Myocyte (in vitro differentiated cells): ENCODE measurements around the gene HNRNPL. TPM values are rescaled to one million over a fixed set of nuclear protein-coding genes. Genes with fewer than 3 reads are reported as not detected.
"Not testable (repeated sequence)": the region's sequence is repeated elsewhere in the genome, so short reads cannot be mapped to it uniquely, and the experiment has no call there.

Experiments used
- DNase-seq: peaks from one replicate; pipeline ENCODE4 v3.0.0-alpha.2; 2012; ENCODE audit warnings: low read depth
- polyA plus RNA-seq: library from polyadenylated mRNA; unstranded; fragments of >200 nt; gene quantifications from one replicate; pipeline ENCODE4 v1.2.1, GENCODE V29; 2012; ENCODE audit warnings: missing spikeins
- total RNA-seq: library from RNA; depleted of rRNA; stranded (reverse); fragments of >200 nt; gene quantifications from 2 replicates; pipeline ENCODE4 v1.2.3, GENCODE V29; 2014

HNRNPL gene
- 218 and 220 TPM in 2 replicates for total RNA-seq
- 213 TPM for polyA plus RNA-seq

GRCh38 chr19:38849860-38850435 lies at the start of gene HNRNPL:
Gene HNRNPL, minus strand, starts transcription at chr19:38849986. Its CDS starts 20 bp downstream, at chr19:38849966.
- peak; percentile 100 for DNase-seq

GRCh38 chr19:38898788-38899446 lies 49.1 kb upstream of the HNRNPL start:
- no peak for DNase-seq

- no peak for DNase-seq
Measured at GRCh38 chr19:38894968-38895367, 45.2 kb upstream of the HNRNPL start.

DNA sequence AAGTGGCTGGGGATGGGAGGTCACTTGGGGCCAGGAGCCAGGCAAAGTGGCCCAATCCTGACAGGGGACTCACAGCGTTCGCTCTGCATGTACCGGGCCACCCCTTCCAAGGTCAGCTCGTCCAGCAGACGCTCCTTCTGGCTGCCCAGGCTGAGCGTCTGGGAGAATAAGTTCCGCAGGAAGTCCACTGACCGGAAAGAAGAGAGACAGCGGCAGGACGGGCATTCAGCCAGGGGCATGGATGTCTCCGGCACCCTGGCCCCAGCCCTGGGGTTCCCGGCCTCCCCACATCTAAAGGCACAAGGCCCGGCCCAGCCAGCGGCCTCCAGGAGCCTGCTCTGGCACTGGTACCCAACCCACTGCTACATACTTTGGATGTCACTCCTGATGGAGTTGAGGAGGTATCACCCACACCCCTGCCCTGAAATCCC lies 43.6 kb upstream of the HNRNPL start:
- no peak for DNase-seq

DNA sequence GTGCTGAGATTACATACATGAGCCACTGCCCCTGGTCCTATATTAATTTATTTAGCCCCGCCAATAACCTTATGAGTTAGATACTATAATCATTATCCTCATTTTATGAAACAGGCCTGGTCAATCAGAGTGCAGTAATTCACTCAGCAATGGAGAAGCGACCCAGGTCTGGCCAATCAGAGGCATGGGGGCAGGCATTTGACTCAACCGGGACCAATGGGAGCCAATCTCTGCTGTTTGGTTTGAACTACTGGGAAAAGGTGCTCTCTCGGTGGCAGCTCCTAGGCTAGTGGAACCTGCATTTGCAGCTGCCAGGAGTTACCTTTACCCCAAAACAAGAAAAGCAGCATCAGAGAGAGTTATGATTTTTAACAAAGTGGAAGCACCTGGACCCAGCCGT lies 43.1 kb upstream of the HNRNPL start:
- no peak for DNase-seq

DNA sequence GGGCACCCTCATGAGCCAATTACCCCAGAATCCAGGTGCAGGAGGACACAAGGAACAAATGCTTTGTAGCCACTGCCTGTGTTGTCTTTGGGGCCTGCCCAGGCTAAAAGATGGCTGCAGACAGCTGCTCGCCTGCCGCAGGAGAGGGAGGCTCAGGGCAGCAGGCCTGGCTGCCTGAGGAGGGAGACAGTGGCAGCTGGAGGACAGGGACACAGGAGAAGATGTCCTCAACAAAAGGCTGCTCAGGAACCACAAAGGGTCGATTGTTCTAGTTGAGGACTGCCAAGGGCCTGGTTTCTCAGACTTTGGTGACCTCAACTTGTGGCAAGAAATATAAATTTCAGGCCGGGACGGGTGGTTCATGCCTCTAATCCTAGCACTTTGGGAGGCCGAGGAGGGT lies 42.0 kb upstream of the HNRNPL start:
- peak; percentile 96 for DNase-seq

DNA sequence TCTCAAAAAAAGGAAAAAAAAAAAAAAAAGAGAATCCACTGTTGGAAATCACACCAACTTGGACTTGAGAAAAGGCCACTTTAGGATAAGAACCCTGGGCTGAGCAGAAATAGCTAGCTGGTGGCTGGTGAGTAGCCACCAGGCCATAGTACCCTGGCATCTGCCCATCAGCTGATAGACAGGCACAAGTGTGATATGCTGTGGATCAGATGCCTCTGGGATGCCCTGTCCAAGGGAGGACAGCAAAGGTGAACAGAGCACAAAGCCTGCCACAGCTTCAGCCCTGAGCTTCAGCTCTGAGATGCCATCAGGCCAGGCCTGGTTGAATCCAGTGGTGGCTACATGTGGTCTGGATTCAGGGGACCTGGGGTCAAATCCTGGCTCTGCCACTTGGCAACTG lies 40.9 kb upstream of the HNRNPL start:
- DNase-seq = peak; percentile 97

DNA sequence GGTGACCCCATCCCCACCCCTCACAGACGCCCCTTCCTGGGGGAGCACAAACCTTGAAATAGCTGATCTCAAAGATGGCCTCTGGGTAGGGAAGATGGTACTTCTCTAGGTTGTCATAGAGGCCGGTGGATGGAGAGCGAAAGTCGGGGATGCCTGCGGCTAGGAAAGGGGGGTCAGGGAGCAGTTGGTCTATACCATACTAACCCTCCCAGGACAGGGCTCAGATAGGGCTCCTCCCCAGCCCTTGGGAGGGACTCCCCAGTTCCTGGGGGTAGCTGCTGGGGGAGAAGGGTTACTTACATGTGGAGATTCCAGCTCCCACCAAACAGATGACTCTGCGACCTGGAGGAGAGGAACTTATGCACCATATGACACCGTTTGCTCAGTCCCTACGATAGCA lies 40.0 kb upstream of the HNRNPL start:
- no peak for DNase-seq

DNA sequence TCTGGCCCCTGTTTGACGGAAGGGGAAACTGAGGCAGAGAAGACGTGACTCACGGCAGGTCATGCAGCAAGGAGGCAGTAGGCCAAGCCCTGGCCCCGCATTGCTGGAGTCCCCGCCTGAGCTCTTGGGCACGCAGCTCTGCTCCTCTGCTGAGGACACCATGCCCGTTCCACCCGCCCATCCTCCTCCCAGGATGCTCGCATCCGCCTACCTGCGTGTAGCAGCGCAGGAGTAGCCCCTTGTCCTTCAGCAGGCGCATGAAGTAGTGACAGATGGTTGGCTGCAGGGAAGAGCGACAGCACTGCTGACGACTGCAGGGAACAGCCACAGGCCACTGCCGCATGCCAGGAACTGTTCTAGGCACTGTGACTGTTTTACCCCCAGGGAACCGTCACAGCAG lies 39.1 kb upstream of the HNRNPL start:
- DNase-seq = no peak

DNA sequence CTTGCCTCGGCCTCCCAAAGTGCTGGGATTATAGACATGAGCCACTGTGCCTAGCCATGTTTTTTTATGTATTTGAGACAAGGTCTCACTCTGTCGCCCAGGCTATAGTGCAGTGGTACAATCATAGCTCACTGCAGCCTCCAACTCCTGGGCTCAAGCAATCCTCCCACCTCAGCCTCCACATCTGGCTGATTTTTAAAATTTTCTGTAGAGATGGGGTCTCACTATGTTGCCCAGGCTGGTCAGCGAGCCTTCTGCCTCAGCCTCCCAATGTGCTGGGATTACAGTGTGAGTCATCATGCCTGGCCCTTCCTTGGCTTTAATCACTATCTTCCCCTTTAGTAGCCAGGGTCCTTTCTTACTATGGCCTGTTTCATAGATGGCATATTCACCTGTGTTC lies 34.9 kb upstream of the HNRNPL start:
- DNase-seq = not testable (repeated sequence)

DNA sequence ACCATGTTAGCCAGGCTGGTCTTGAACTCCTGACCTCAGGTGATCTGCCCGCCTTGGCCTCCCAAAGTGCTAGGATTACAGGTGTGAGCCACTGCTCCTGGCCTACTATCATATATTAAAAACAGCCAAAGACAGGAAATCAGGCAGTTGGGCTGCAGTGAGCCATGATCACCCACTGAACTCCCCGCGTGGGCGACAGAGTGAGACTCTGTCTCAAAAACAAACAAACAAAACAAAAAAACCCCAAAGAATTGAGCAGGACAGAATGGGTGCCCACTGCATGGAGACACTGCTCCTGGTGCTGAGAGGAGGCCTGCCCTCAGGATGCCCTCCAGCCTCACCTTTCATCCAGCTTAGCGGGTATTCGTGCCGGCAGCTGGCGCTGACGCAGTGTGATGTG lies 33.5 kb upstream of the HNRNPL start:
- DNase-seq = no peak

DNA sequence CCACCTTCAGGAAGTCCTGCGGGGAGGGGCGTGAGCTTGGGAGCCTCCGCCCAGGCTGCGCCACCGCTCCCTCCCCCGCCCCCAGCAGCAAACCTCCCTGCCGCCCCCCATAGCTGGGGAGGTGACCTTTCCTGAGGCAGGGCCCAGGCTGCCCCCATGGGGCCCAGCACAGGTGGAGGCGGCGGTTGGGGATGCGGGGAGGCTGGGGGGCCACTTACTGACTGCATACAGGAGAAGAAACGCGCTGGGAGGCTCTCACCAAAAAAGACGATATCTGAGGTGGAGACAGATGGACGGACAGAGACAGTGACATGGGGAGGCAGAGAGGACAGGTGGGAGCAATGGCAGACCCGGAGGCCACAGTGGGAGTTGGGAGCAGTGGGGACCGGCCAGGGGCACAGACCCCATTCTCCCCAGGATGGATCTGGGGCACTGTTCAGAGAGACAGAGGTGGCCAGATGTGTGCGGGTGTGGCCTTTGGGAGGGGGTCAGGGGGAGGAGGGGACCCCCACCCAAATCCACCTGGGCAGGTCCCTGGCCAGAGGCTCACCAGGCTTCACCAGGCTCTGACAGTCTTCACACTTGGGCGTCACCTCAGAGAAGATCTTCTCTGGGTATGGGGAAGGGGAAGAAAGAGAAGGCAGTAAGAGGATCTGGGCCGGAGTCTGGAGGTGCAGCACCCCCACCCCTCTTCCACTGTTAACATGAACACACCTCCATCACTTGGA lies 31.3 kb upstream of the HNRNPL start:
- no peak for DNase-seq

DNA sequence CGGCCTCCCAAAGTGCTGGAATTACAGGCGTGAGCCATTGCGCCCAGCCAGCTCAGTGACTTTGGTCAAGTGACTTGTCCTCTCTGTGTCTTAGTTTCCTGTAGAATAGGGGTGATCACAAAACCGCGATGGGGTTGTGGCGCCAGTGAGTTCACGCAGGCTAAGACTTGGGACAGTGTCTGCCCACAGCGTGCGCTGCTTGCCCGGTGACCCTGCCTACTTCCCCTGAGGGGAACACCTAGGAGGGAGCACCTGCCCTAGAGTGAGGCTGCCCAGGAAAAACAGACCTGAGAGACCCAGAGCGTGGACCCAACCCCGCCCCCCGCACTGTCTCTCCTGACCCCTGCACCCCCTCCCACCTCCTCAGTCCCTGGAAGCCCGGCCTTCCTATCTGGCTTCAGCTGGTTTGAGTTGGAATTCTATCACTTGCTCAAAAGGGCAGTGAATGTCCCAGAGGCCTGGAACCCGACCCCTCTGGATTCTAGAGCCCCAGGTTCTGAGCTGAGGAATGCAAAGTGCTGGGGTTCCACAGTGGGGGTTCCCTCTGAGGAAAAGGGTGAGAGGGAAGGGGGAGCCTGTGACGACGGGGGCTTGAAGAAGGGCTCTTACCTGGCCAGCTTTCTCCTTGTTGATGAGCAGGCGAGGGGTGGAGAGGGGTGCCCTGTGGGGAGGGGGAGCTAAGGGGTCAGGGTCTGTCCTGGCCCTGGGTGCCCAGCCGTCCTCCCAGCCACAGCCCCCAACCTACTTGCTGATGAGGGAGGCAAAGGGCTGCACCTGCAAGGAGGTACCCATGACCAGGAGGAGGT lies 30.5 kb upstream of the HNRNPL start:
- DNase-seq = no peak

DNA sequence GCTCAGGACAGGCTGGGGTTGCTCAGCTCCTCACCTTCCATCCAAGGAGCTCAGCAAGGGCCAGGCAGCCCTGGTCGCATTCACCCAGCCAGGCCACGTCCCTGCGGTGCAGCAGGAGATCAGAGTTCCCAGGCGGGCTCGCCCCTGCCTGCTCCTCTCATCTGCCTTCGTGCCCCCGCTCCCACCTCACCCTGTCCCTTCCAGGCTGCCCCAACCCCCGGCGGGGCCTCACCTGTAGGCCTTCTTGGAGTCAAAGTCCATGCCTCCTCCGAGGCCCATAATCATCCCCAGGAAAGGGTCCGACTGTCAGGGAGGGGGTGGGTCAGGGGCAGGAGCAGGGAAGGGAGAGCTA lies 29.6 kb upstream of the HNRNPL start:
- DNase-seq = no peak

DNA sequence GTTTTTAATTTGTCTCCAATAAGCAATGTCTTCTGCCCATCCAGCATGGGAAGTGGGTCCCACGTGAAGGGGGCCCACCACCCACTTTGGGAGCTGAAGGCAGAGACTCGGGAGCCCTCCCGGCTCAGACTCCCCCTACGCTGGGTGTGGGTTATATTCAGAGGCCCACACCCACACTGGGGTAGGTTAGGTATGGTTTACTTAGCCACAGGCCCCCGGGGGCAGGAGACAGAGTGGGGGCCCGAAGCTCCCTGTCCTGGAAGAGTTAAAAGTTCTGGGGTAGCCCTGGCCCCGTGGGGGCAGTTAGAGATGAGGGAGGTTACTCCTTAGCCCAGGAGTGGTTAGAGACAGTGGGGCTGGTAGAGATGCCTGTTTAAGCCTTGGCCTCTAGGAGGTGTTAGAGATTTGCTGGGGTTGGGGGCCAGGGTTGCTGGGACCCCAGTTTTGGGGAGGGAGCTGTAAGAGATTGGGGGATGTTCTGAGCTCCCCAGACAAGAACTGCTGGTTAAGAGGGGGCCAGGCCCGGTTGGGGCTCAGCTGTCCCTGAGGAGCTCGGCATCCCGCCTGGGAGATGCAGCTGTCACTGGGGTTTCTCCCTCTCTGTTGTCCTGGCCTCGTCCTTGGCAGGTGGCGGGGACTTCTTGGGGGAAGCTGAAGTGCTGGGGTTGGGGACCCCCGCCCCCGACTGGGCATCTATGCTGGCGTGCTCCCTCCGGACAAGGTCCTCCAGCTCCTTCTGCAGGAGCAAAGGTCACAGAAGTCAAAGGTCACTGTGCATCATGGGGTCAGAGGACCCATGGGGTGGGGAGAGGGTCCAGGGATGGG lies 29.0 kb upstream of the HNRNPL start:
- peak; percentile 80 for DNase-seq

GRCh38 chr19:38877781-38878574 lies 28.2 kb upstream of the HNRNPL start, which contains the start of gene RINL:
Gene RINL, minus strand, starts transcription at chr19:38878275. Its CDS starts 1,533 bp downstream, at chr19:38876742.
- peak; percentile 86 for DNase-seq

- peak; percentile 66 for DNase-seq
Measured at GRCh38 chr19:38875656-38876395, 26.0 kb upstream of the HNRNPL start.

- DNase-seq = peak; percentile 66
Measured at GRCh38 chr19:38873400-38873799, 23.6 kb upstream of the HNRNPL start.

GRCh38 chr19:38870612-38871011 lies 20.8 kb upstream of the HNRNPL start:
- no peak for DNase-seq
